Measurements from ENCODE around the gene RGS12. TPM values are rescaled to one million over a fixed set of nuclear protein-coding genes. Genes with fewer than 3 reads are reported as not detected.
A peak's percentile ranks its signal among the peaks of the same experiment; 100 is the strongest.

RGS12 gene
- total RNA-seq (2022), result 23.1 and 24.1 TPM in 2 replicates
- Bru-seq, nascent RNA, result percentile 57 among the genes with signal in this experiment
- percentile 64 among the genes with signal in this experiment for BruChase-seq, experiment 1, labeled RNA remaining after a 2-hour chase
- BruChase-seq, experiment 2, labeled RNA remaining after a 6-hour chase, result percentile 64 among the genes with signal in this experiment
- long read RNA-seq, full-length matches to known transcripts, result 1 of 7 reads
- long read RNA-seq, partial matches to known transcripts, result 1 of 7 reads
- long read RNA-seq, other reads (novel, unspliced or antisense), result 5 of 7 reads

- no peaks in the 10 kb centered on the region for H3K9me3 Mint-ChIP-seq (ENCODE audit: unreplicated experiment)
- H3K27me3 ChIP-seq (replicated peaks; ENCODE audit: control insufficient read depth, insufficient read depth, low read length), result no peaks in the 10 kb centered on the region
- no TSS peak for BruUV-seq (replicated peaks)
- ChIA-PET CTCF (interaction anchor here (1.1 kb wide), 1 partner anchor 17 kb away, joined by 3 read pairs; no protein-coding TSS in a partner anchor), POLR2A (no interaction called here)
- H3K9me3 ChIP-seq, result no peaks in the 10 kb centered on the region
- intact Hi-C loops (cut with micrococcal nuclease; ENCODE audit: unreplicated experiment), result loop anchor here (1.0 kb wide), 1 partner anchor 218 kb away; the partner anchor contains the start of genes HTT and HTT-AS
- peaks cover 6% of the 10 kb centered on the region for H3K36me3 Mint-ChIP-seq (ENCODE audit: insufficient read depth, unreplicated experiment)
- H3K36me3 ChIP-seq (ENCODE audit: control insufficient read depth, insufficient read depth, low read length), result no peaks in the 10 kb centered on the region
- DNase-seq, result peak; percentile 95 to 96
- peak within 1 kb of the TSS; percentile 82 for H3K4me3 ChIP-seq (ENCODE audit: low read depth, low read length)
- H3K4me3 Mint-ChIP-seq (ENCODE audit: unreplicated experiment), result peak within 1 kb of the TSS; percentile 88
- H3K27ac Mint-ChIP-seq (ENCODE audit: unreplicated experiment), result peak within 1 kb of the TSS; percentile 77
- TF ChIP-seq CTCF (IDR thresholded peaks at IDR 0.05; ENCODE audit: insufficient read depth in 1 of 2, low read depth in 1 of 2, low read length in 1 of 2, severe bottlenecking in 1 of 2, unreplicated experiment in 1 of 2), result no peak
- peaks cover 17% of the 10 kb centered on the region for H3K4me1 Mint-ChIP-seq (ENCODE audit: low read depth, unreplicated experiment)
- H3K27me3 Mint-ChIP-seq (ENCODE audit: insufficient read depth, unreplicated experiment), result no peaks in the 10 kb centered on the region
- no peaks in the 10 kb centered on the region for H3K4me1 ChIP-seq
Measured at GRCh38 chr4:3292571-3293400, at the start of gene RGS12. Gene RGS12 (plus strand): TSS chr4:3293021. CDS start chr4:3316171, 23,150 bp downstream.

GRCh38 chr4:3243136-3243780 lies 49.6 kb upstream of the RGS12 start:
- BruUV-seq (replicated peaks), result no TSS peak
- no peaks in the 10 kb centered on the region for H3K4me1 ChIP-seq
- Mint-ChIP-seq H3K4me1 (ENCODE audit: low read depth, unreplicated experiment) (no peaks in the 10 kb centered on the region), H3K9me3 (ENCODE audit: unreplicated experiment) (no peaks in the 10 kb centered on the region), H3K36me3 (ENCODE audit: insufficient read depth, unreplicated experiment) (peaks cover 25% of the 10 kb centered on the region), H3K27ac (ENCODE audit: unreplicated experiment) (no peak overlapping the region), H3K4me3 (ENCODE audit: unreplicated experiment) (no peak overlapping the region), H3K27me3 (ENCODE audit: insufficient read depth, unreplicated experiment) (no peaks in the 10 kb centered on the region)
- no peak for DNase-seq
- intact Hi-C loops (cut with micrococcal nuclease; ENCODE audit: unreplicated experiment), result no loop called here
- no peaks in the 10 kb centered on the region for H3K27me3 ChIP-seq (replicated peaks; ENCODE audit: control insufficient read depth, insufficient read depth, low read length)
- TF ChIP-seq CTCF (IDR thresholded peaks at IDR 0.05; ENCODE audit: insufficient read depth in 1 of 2, low read depth in 1 of 2, low read length in 1 of 2, severe bottlenecking in 1 of 2, unreplicated experiment in 1 of 2), result no peak
- H3K4me3 ChIP-seq (ENCODE audit: low read depth, low read length), result no peak overlapping the region
- CTCF ChIA-PET, result no interaction called here
- H3K36me3 ChIP-seq (ENCODE audit: control insufficient read depth, insufficient read depth, low read length), result no peaks in the 10 kb centered on the region; the same call in 1 of the 2 replicates
- POLR2A ChIA-PET, result no interaction called here
- H3K9me3 ChIP-seq, result no peaks in the 10 kb centered on the region

- no peaks in the 10 kb centered on the region; the same call in 1 of the 2 replicates for H3K36me3 ChIP-seq (ENCODE audit: control insufficient read depth, insufficient read depth, low read length)
- no TSS peak for BruUV-seq (replicated peaks)
- DNase-seq, result no peak
- H3K9me3 ChIP-seq, result no peaks in the 10 kb centered on the region
- H3K27me3 Mint-ChIP-seq (ENCODE audit: insufficient read depth, unreplicated experiment), result no peaks in the 10 kb centered on the region
- H3K4me1 ChIP-seq, result no peaks in the 10 kb centered on the region
- intact Hi-C loops (cut with micrococcal nuclease; ENCODE audit: unreplicated experiment), result no loop called here
- no peak overlapping the region for H3K27ac Mint-ChIP-seq (ENCODE audit: unreplicated experiment)
- ChIA-PET CTCF (no interaction called here), POLR2A (interaction anchor here (0.6 kb wide), 1 partner anchor 314 kb away, joined by 3 read pairs; no protein-coding TSS in a partner anchor)
- H3K4me3 Mint-ChIP-seq (ENCODE audit: unreplicated experiment), result no peak overlapping the region
- H3K27me3 ChIP-seq (replicated peaks; ENCODE audit: control insufficient read depth, insufficient read depth, low read length), result no peaks in the 10 kb centered on the region
- peaks cover 25% of the 10 kb centered on the region for H3K36me3 Mint-ChIP-seq (ENCODE audit: insufficient read depth, unreplicated experiment)
- H3K9me3 Mint-ChIP-seq (ENCODE audit: unreplicated experiment), result no peaks in the 10 kb centered on the region
- TF ChIP-seq CTCF (IDR thresholded peaks at IDR 0.05; ENCODE audit: insufficient read depth in 1 of 2, low read depth in 1 of 2, low read length in 1 of 2, severe bottlenecking in 1 of 2, unreplicated experiment in 1 of 2), result no peak
- no peaks in the 10 kb centered on the region for H3K4me1 Mint-ChIP-seq (ENCODE audit: low read depth, unreplicated experiment)
- H3K4me3 ChIP-seq (ENCODE audit: low read depth, low read length), result no peak overlapping the region
Measured at GRCh38 chr4:3244002-3244401, 48.8 kb upstream of the RGS12 start.

Measured in Caco-2 (cell line).